DND-41 (cell line): ENCODE measurements around the gene ANKRD13A.

ENCODE experiments used
- ATAC-seq: fragments of 200-7000 bp; cut with Tn5 transposase; 3 replicates; pipeline ENCODE4 v1.9.1; 2021; ENCODE audit warnings: low read depth; ENCODE audit not compliant: insufficient read depth
- DNase-seq: peaks from one replicate; pipeline ENCODE4 v3.0.0-alpha.2; 2020
- H2AFZ ChIP-seq: 2 replicates; pipeline ENCODE4 v1.6.0; 2012; ENCODE audit warnings: low read depth, low read length
- H3K27ac ChIP-seq: 2 replicates; pipeline ENCODE4 v1.5.1; 2012; ENCODE audit warnings: low read length, inconsistent platforms
- H3K27me3 ChIP-seq: fragments of 200-600 bp; sonication (generic); 2 replicates; pipeline ENCODE4 v1.6.0; 2012; ENCODE audit warnings: low read length, mild to moderate bottlenecking, inconsistent platforms; ENCODE audit not compliant: insufficient read depth, poor library complexity
- H3K36me3 ChIP-seq: 2 replicates; pipeline ENCODE4 v1.5.1; 2012; ENCODE audit warnings: low read length, inconsistent platforms; ENCODE audit not compliant: insufficient read depth
- H3K4me1 ChIP-seq: 2 replicates; pipeline ENCODE4 v1.5.1; 2012; ENCODE audit warnings: mild to moderate bottlenecking, low read length; ENCODE audit not compliant: insufficient read depth
- H3K4me2 ChIP-seq: 2 replicates; pipeline ENCODE4 v1.6.0; 2012; ENCODE audit warnings: mild to moderate bottlenecking, moderate library complexity, low read length, inconsistent platforms; ENCODE audit not compliant: insufficient read depth
- H3K4me3 ChIP-seq, 2 experiments: fragments of 200-600 bp in 1 of 2; shearing (Covaris generic) in 1 of 2; 2 replicates each; pipeline ENCODE4 v1.5.1; 2012 to 2016; ENCODE audit warnings: inconsistent platforms in 2 of 2, low read length in 2 of 2, mild to moderate bottlenecking in 2 of 2, low read depth in 1 of 2, moderate library complexity in 1 of 2
- H3K79me2 ChIP-seq: 2 replicates; pipeline ENCODE4 v1.6.0; 2012; ENCODE audit warnings: low read length, inconsistent platforms; ENCODE audit not compliant: insufficient read depth
- H3K9ac ChIP-seq: 2 replicates; pipeline ENCODE4 v1.6.0; 2012; ENCODE audit warnings: low read depth, mild to moderate bottlenecking, inconsistent platforms, low read length, moderate library complexity
- H3K9me3 ChIP-seq: 2 replicates; pipeline ENCODE4 v1.5.1; 2012; ENCODE audit warnings: low read length, moderate library complexity, mild to moderate bottlenecking, inconsistent platforms; ENCODE audit not compliant: insufficient read depth, severe bottlenecking
- H4K20me1 ChIP-seq: 2 replicates; pipeline ENCODE4 v1.6.0; 2012; ENCODE audit warnings: low read length; ENCODE audit not compliant: insufficient read depth
- CTCF ChIP-seq: IDR thresholded peaks from 2 replicates; pipeline ENCODE4 v1.5.1; 2012; ENCODE audit warnings: borderline replicate concordance, low read length, moderate library complexity, mild to moderate bottlenecking; ENCODE audit not compliant: poor library complexity, severe bottlenecking; ENCODE audit errors: extremely low read depth
- EZH2 ChIP-seq: IDR thresholded peaks from 3 replicates; pipeline ENCODE4 v1.6.1; 2012; ENCODE audit warnings: borderline replicate concordance, low read depth, mild to moderate bottlenecking, moderate library complexity, low read length, inconsistent platforms; ENCODE audit not compliant: severe bottlenecking

The ANKRD13A gene

DNA sequence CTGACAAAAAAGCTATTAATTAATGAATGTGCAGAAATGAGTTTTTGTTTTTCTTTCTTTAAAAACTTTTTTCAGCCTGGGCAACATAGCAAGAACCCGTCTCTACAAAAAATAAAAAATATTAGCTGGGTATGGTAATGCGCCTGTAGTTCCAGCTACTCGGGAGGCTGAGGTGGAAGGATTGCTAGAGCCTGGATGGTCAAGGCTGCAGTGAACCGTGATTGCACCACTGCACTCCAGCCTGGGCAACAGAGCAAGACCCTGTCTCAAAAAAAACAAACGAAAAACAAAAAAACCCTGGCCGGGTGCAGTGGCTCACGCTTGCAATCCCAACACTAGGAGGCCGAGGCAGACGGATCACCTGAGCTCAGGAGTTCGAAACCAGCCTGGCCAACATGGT is 11.0 kb upstream of the ANKRD13A start:
- Histone ChIP-seq H3K4me2 (no peak overlapping the region), H3K4me3 (no peak overlapping the region), H4K20me1 (peaks cover 3% of the 10 kb centered on the region; the same call in 1 of the 2 replicates), H3K9me3 (no peaks in the 10 kb centered on the region), H3K27ac (no peak overlapping the region), H3K9ac (no peak overlapping the region), H3K4me1 (peaks cover 3% of the 10 kb centered on the region), H3K27me3 (no peaks in the 10 kb centered on the region), H3K36me3 (peaks cover 80% of the 10 kb centered on the region), H3K79me2 (peaks cover 35% of the 10 kb centered on the region), H2AFZ (no peak overlapping the region)
- DNase-seq (no peak), ATAC-seq (no peak)
- TF ChIP-seq EZH2 (no peak), CTCF (no peak)

- Histone ChIP-seq H4K20me1 (peaks cover 7% of the 10 kb centered on the region; the same call in 1 of the 2 replicates), H2AFZ (no peak overlapping the region), H3K9ac (no peak overlapping the region), H3K36me3 (peaks cover 74% of the 10 kb centered on the region), H3K27ac (no peak overlapping the region), H3K79me2 (peaks cover 41% of the 10 kb centered on the region), H3K9me3 (no peaks in the 10 kb centered on the region), H3K4me1 (peaks cover 9% of the 10 kb centered on the region), H3K4me3 (no peak overlapping the region), H3K4me2 (no peak overlapping the region), H3K27me3 (no peaks in the 10 kb centered on the region)
- no peak for ATAC-seq
- TF ChIP-seq CTCF = no peak
- no peak for TF ChIP-seq EZH2
- no peak for DNase-seq
These were observed 10.3 kb upstream of the ANKRD13A start for GRCh38 chr12:109988903-109989302.

- Histone ChIP-seq H3K27ac (no peak overlapping the region), H3K9ac (no peak overlapping the region), H3K4me2 (no peak overlapping the region), H3K36me3 (peaks cover 69% of the 10 kb centered on the region), H3K9me3 (no peaks in the 10 kb centered on the region), H3K4me1 (peaks cover 14% of the 10 kb centered on the region), H2AFZ (no peak overlapping the region), H3K4me3 (no peak overlapping the region), H3K79me2 (peaks cover 46% of the 10 kb centered on the region), H4K20me1 (peaks cover 9% of the 10 kb centered on the region; the same call in 1 of the 2 replicates), H3K27me3 (no peaks in the 10 kb centered on the region)
- TF ChIP-seq EZH2 (no peak), CTCF (no peak)
- ATAC-seq = no peak
- no peak for DNase-seq
These were observed 9.8 kb upstream of the ANKRD13A start for GRCh38 chr12:109989380-109989779.

GRCh38 chr12:109991586-109991985 is 7.6 kb upstream of the ANKRD13A start:
- Histone ChIP-seq H3K4me3 (no peak overlapping the region), H4K20me1 (peaks cover 12% of the 10 kb centered on the region; the same call in 1 of the 2 replicates), H3K9me3 (no peaks in the 10 kb centered on the region), H3K27ac (no peak overlapping the region), H3K79me2 (peaks cover 66% of the 10 kb centered on the region), H3K9ac (no peak overlapping the region), H3K4me2 (no peak overlapping the region), H3K36me3 (peaks cover 52% of the 10 kb centered on the region), H2AFZ (no peak overlapping the region), H3K4me1 (peaks cover 28% of the 10 kb centered on the region), H3K27me3 (no peaks in the 10 kb centered on the region)
- TF ChIP-seq CTCF = no peak
- no peak for TF ChIP-seq EZH2
- DNase-seq (no peak), ATAC-seq (no peak)
